Calu3 (cell line): Measurements from ENCODE around the gene GABRB3. TPM values are rescaled to one million over a fixed set of nuclear protein-coding genes. Genes with fewer than 3 reads are reported as not detected.

Experiments
- BruUV-seq: library from RNA; stranded (reverse); fragments of 400-500 nt; replicated peaks from 2 replicates; lab custom pipeline; 2021; lab: Mats Ljungman, UMichigan
- CTCF ChIA-PET: fragments of 300-600 bp; sonication (Branson Sonifier 250); formaldehyde crosslinking; loops from one replicate; lab custom pipeline; 2022; ENCODE audit warnings: antibody characterized with exemption; lab: Charles Lee
- DNase-seq: peaks from one replicate; pipeline ENCODE4 v3.0.0; 2022
- H3K27ac Mint-ChIP-seq: one replicate; pipeline ENCODE4 v1.8.0; 2022; ENCODE audit warnings: mixed read lengths; ENCODE audit not compliant: unreplicated experiment
- H3K27me3 Mint-ChIP-seq: one replicate; pipeline ENCODE4 v1.8.0; 2022; ENCODE audit warnings: mixed read lengths; ENCODE audit not compliant: unreplicated experiment
- H3K36me3 Mint-ChIP-seq: one replicate; pipeline ENCODE4 v1.8.0; 2022; ENCODE audit warnings: mild to moderate bottlenecking, moderate library complexity, mixed read lengths; ENCODE audit not compliant: insufficient read depth, unreplicated experiment
- H3K4me1 Mint-ChIP-seq: one replicate; pipeline ENCODE4 v1.8.0; 2022; ENCODE audit warnings: mild to moderate bottlenecking, low read depth, mixed read lengths; ENCODE audit not compliant: unreplicated experiment
- H3K4me3 Mint-ChIP-seq: one replicate; pipeline ENCODE4 v1.8.0; 2022; ENCODE audit warnings: mild to moderate bottlenecking, low read depth, moderate library complexity, mixed read lengths; ENCODE audit not compliant: unreplicated experiment
- H3K9me3 Mint-ChIP-seq: one replicate; pipeline ENCODE4 v1.8.0; 2022; ENCODE audit warnings: low read depth, mixed read lengths; ENCODE audit not compliant: unreplicated experiment
- CTCF ChIP-seq: fragments of 200-600 bp; IDR thresholded peaks from one replicate; pipeline ENCODE4 v1.8.0; 2022; ENCODE audit warnings: antibody characterized with exemption; ENCODE audit not compliant: unreplicated experiment
- intact Hi-C: fragments of 100-400 bp; cut with micrococcal nuclease; formaldehyde crosslinking; loops from one replicate; pipeline ENCODE4 v1.10.0; 2022; ENCODE audit not compliant: unreplicated experiment
- total RNA-seq: library from RNA; stranded (reverse); gene quantifications from 2 replicates; pipeline ENCODE4 v1.2.3, GENCODE V29; 2022

The GABRB3 gene
- total RNA-seq, 1 experiment from 2014 or later, result not detected

GRCh38 chr15:26690778-26691177 is 82.1 kb downstream of the GABRB3 start:
- H3K9me3 Mint-ChIP-seq, result no peaks in the 10 kb centered on the region
- H3K27me3 Mint-ChIP-seq, result no peaks in the 10 kb centered on the region
- TF ChIP-seq CTCF, result no peak
- H3K4me1 Mint-ChIP-seq, result no peaks in the 10 kb centered on the region
- intact Hi-C loops, result no loop called here
- H3K4me3 Mint-ChIP-seq, result no peak overlapping the region
- DNase-seq, result no peak
- no TSS peak for BruUV-seq
- CTCF ChIA-PET, result no interaction called here
- H3K36me3 Mint-ChIP-seq, result no peaks in the 10 kb centered on the region
- H3K27ac Mint-ChIP-seq, result no peak overlapping the region

GRCh38 chr15:26689462-26689861 is 83.4 kb downstream of the GABRB3 start:
- intact Hi-C loops, result no loop called here
- no peaks in the 10 kb centered on the region for H3K9me3 Mint-ChIP-seq
- H3K27ac Mint-ChIP-seq, result no peak overlapping the region
- no TSS peak for BruUV-seq
- H3K36me3 Mint-ChIP-seq, result no peaks in the 10 kb centered on the region
- H3K27me3 Mint-ChIP-seq, result no peaks in the 10 kb centered on the region
- no peak for TF ChIP-seq CTCF
- H3K4me1 Mint-ChIP-seq, result no peaks in the 10 kb centered on the region
- H3K4me3 Mint-ChIP-seq, result no peak overlapping the region
- DNase-seq, result no peak
- CTCF ChIA-PET, result no interaction called here

GRCh38 chr15:26686547-26687187 is 86.2 kb downstream of the GABRB3 start:
- Mint-ChIP-seq H3K4me1 (no peaks in the 10 kb centered on the region), H3K27ac (no peak overlapping the region), H3K36me3 (no peaks in the 10 kb centered on the region), H3K27me3 (no peaks in the 10 kb centered on the region), H3K4me3 (no peak overlapping the region), H3K9me3 (no peaks in the 10 kb centered on the region)
- no peak for DNase-seq
- intact Hi-C loops, result no loop called here
- TF ChIP-seq CTCF, result no peak
- BruUV-seq, result no TSS peak
- CTCF ChIA-PET, result no interaction called here

- intact Hi-C loops, result no loop called here
- CTCF ChIA-PET, result no interaction called here
- Mint-ChIP-seq H3K27me3 (no peaks in the 10 kb centered on the region), H3K36me3 (no peaks in the 10 kb centered on the region), H3K9me3 (peaks cover 2% of the 10 kb centered on the region), H3K4me1 (no peaks in the 10 kb centered on the region), H3K4me3 (no peak overlapping the region), H3K27ac (no peak overlapping the region)
- no TSS peak for BruUV-seq
- no peak for TF ChIP-seq CTCF
- no peak for DNase-seq
Measured at GRCh38 chr15:26682598-26683164, 90.2 kb downstream of the GABRB3 start.
